Caco-2 (cell line): ENCODE results near the gene NENF. TPM values are rescaled to one million over a fixed set of nuclear protein-coding genes. Genes with fewer than 3 reads are reported as not detected.
A peak's percentile ranks its signal among the peaks of the same experiment; 100 is the strongest.

ENCODE experiments used
- BruUV-seq: library from RNA; stranded (reverse); fragments of 400-500 nt; replicated peaks from 2 replicates; lab custom pipeline; 2021; lab: Mats Ljungman, UMichigan
- CTCF ChIA-PET: fragments of 300-600 bp; sonication (Branson Sonifier 250); formaldehyde crosslinking; loops from one replicate; lab custom pipeline; 2022; ENCODE audit warnings: antibody characterized with exemption; lab: Charles Lee
- POLR2A ChIA-PET: fragments of 300-600 bp; sonication (Branson Sonifier 250); formaldehyde crosslinking; loops from one replicate; lab custom pipeline; 2022; ENCODE audit warnings: antibody characterized with exemption; lab: Charles Lee
- DNase-seq, 2 experiments: peaks; one replicate each; pipeline versions ENCODE4 v3.0.0 to v3.0.0-alpha.2; 2020 to 2022
- H3K27me3 ChIP-seq: replicated peaks from 2 replicates; pipeline ENCODE4 v1.6.0; 2011; ENCODE audit warnings: low read length; ENCODE audit not compliant: control insufficient read depth, insufficient read depth
- H3K36me3 ChIP-seq: 2 replicates; pipeline ENCODE4 v1.5.1; 2011; ENCODE audit warnings: low read length; ENCODE audit not compliant: control insufficient read depth, insufficient read depth
- H3K4me1 ChIP-seq: fragments of 250-450 bp; sonication (Bioruptor Pico); 2 replicates; pipeline ENCODE4 v1.5.1; 2020; ENCODE audit warnings: mild to moderate bottlenecking
- H3K4me3 ChIP-seq: 2 replicates; pipeline ENCODE4 v1.5.1; 2011; ENCODE audit warnings: low read depth, mild to moderate bottlenecking, control low read depth, low read length
- H3K9me3 ChIP-seq: fragments of 250-450 bp; sonication (Bioruptor Pico); 2 replicates; pipeline ENCODE4 v1.5.1; 2020; ENCODE audit warnings: mild to moderate bottlenecking, moderate library complexity
- H3K27ac Mint-ChIP-seq: one replicate; pipeline ENCODE4 v1.8.0; 2022; ENCODE audit warnings: mixed read lengths; ENCODE audit not compliant: unreplicated experiment
- H3K27me3 Mint-ChIP-seq: one replicate; pipeline ENCODE4 v1.8.0; 2022; ENCODE audit warnings: mixed read lengths; ENCODE audit not compliant: insufficient read depth, unreplicated experiment
- H3K36me3 Mint-ChIP-seq: one replicate; pipeline ENCODE4 v1.8.0; 2022; ENCODE audit warnings: mild to moderate bottlenecking, mixed read lengths; ENCODE audit not compliant: insufficient read depth, unreplicated experiment
- H3K4me1 Mint-ChIP-seq: one replicate; pipeline ENCODE4 v1.8.0; 2022; ENCODE audit warnings: low read depth, mixed read lengths; ENCODE audit not compliant: unreplicated experiment
- H3K4me3 Mint-ChIP-seq: one replicate; pipeline ENCODE4 v1.8.0; 2022; ENCODE audit warnings: mild to moderate bottlenecking, moderate library complexity, mixed read lengths; ENCODE audit not compliant: unreplicated experiment
- H3K9me3 Mint-ChIP-seq: one replicate; pipeline ENCODE4 v1.8.0; 2022; ENCODE audit warnings: mixed read lengths; ENCODE audit not compliant: unreplicated experiment
- intact Hi-C: fragments of 100-400 bp; cut with micrococcal nuclease; formaldehyde crosslinking; loops from one replicate; pipeline ENCODE4 v1.10.0; 2022; ENCODE audit not compliant: unreplicated experiment
- total RNA-seq: library from RNA; stranded (reverse); gene quantifications from 2 replicates; pipeline ENCODE4 v1.2.3, GENCODE V29; 2022
- TF ChIP-seq, protein P1 (sequence below), 2 experiments: fragments of 200-600 bp in 1 of 2; IDR thresholded peaks; 1 replicate in 1 of 2; 2 replicates in 1 of 2; pipeline versions ENCODE4 v1.5.1 to v1.8.0; 2011 to 2022; ENCODE audit warnings: antibody characterized with exemption in 1 of 2, control low read depth in 1 of 2, inconsistent platforms in 1 of 2, low read depth in 1 of 2, low read length in 1 of 2, mild to moderate bottlenecking in 1 of 2, moderate library complexity in 1 of 2; ENCODE audit not compliant: insufficient read depth in 1 of 2, severe bottlenecking in 1 of 2, unreplicated experiment in 1 of 2

Gene NENF
- total RNA-seq, 1 experiment from 2014 or later: 90.1 TPM

DNA sequence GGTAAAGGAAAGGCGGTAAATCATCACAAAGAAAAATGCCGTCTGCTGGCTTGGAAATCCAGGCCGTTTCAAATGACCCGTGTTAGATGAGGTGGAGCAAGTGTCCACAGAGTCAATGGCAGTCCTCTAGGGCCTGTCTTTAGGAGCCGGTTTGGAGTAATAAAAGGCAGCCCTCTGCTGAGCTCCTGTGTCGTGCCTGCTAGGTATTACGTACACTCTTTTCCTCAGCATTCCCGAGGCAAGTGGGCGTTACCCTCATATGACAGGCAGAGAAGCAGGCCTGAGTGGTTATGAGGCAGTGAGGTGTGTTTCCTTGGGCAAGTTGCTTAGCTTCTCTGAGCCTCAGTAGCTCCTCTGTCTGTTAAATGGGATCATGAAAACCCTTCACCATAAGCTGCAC is 7.7 kb downstream of the NENF start:
- intact Hi-C loops: no loop called here
- TF ChIP-seq, protein P1, sequence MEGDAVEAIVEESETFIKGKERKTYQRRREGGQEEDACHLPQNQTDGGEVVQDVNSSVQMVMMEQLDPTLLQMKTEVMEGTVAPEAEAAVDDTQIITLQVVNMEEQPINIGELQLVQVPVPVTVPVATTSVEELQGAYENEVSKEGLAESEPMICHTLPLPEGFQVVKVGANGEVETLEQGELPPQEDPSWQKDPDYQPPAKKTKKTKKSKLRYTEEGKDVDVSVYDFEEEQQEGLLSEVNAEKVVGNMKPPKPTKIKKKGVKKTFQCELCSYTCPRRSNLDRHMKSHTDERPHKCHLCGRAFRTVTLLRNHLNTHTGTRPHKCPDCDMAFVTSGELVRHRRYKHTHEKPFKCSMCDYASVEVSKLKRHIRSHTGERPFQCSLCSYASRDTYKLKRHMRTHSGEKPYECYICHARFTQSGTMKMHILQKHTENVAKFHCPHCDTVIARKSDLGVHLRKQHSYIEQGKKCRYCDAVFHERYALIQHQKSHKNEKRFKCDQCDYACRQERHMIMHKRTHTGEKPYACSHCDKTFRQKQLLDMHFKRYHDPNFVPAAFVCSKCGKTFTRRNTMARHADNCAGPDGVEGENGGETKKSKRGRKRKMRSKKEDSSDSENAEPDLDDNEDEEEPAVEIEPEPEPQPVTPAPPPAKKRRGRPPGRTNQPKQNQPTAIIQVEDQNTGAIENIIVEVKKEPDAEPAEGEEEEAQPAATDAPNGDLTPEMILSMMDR (IDR thresholded peaks at IDR 0.05; ENCODE audit: insufficient read depth in 1 of 2, low read depth in 1 of 2, low read length in 1 of 2, severe bottlenecking in 1 of 2, unreplicated experiment in 1 of 2): no peak
- DNase-seq: no peak
- H3K9me3 ChIP-seq: no peaks in the 10 kb centered on the region; the same call in 1 of the 2 replicates
- no peaks in the 10 kb centered on the region for H3K27me3 Mint-ChIP-seq
- POLR2A ChIA-PET: no interaction called here
- H3K27ac Mint-ChIP-seq: no peak overlapping the region
- H3K4me1 Mint-ChIP-seq: peaks cover 6% of the 10 kb centered on the region
- H3K36me3 ChIP-seq: no peaks in the 10 kb centered on the region; the same call in 1 of the 2 replicates
- H3K4me3 Mint-ChIP-seq: no peak overlapping the region
- H3K4me3 ChIP-seq: no peak overlapping the region
- no peaks in the 10 kb centered on the region for H3K4me1 ChIP-seq
- BruUV-seq: no TSS peak
- H3K27me3 ChIP-seq: no peaks in the 10 kb centered on the region
- peaks cover 4% of the 10 kb centered on the region for H3K36me3 Mint-ChIP-seq
- no peaks in the 10 kb centered on the region for H3K9me3 Mint-ChIP-seq
- CTCF ChIA-PET: no interaction called here

DNA sequence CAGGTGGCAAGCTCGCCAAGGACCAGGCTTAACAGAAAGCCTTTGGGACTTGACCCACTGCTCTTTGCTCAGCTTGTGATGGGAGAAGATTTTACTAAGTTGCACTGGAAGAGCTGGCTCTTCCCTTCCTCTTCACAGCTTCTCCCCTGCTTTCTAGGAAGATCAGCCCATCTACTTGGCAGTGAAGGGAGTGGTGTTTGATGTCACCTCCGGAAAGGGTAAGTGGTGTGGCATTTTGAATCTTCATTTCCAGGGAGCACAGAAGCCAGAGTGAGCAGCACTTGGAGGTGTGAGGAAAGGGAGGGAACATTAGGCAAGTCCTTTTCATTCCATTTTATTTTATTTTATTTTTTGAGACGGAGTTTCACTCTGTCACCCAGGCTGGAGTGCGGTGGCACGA is 9.7 kb downstream of the NENF start:
- TF ChIP-seq, protein P1 (IDR thresholded peaks at IDR 0.05; ENCODE audit: insufficient read depth in 1 of 2, low read depth in 1 of 2, low read length in 1 of 2, severe bottlenecking in 1 of 2, unreplicated experiment in 1 of 2): no peak
- H3K36me3 ChIP-seq: no peaks in the 10 kb centered on the region; the same call in 1 of the 2 replicates
- no peaks in the 10 kb centered on the region for H3K4me1 ChIP-seq
- no peak overlapping the region for H3K27ac Mint-ChIP-seq
- H3K4me1 Mint-ChIP-seq: no peaks in the 10 kb centered on the region
- ChIA-PET CTCF (no interaction called here), POLR2A (no interaction called here)
- H3K27me3 ChIP-seq: no peaks in the 10 kb centered on the region
- BruUV-seq: no TSS peak
- no peaks in the 10 kb centered on the region for H3K27me3 Mint-ChIP-seq
- peaks cover 14% of the 10 kb centered on the region for H3K36me3 Mint-ChIP-seq
- no peak for DNase-seq
- no peak overlapping the region for H3K4me3 ChIP-seq
- intact Hi-C loops: no loop called here
- no peak overlapping the region for H3K4me3 Mint-ChIP-seq
- H3K9me3 Mint-ChIP-seq: no peaks in the 10 kb centered on the region
- no peaks in the 10 kb centered on the region; the same call in 1 of the 2 replicates for H3K9me3 ChIP-seq

DNA sequence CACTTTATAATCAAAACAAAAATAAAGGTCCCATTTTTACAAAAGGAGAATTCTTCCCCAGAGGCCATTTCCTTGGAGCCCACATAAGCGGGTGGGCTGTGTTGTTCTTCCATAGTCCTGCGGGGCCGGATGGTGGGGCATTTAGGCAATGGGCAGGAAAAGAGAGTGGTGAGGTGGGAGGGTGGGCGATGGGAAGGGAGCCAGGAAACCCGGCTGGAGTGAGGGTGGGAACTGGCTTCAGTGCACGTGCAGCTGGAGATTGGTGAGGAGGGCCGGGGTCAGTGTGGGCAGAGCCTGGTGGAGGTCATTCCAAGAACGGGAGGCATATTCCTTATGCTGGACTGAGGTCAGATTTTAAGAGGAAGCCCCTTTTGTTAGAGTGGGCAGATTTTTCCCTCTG is 13.6 kb downstream of the NENF start:
- CTCF ChIA-PET: no interaction called here
- Mint-ChIP-seq H3K9me3 (no peaks in the 10 kb centered on the region), H3K4me3 (no peak overlapping the region), H3K4me1 (peaks cover 7% of the 10 kb centered on the region), H3K27me3 (no peaks in the 10 kb centered on the region), H3K27ac (no peak overlapping the region), H3K36me3 (peaks cover 19% of the 10 kb centered on the region)
- Histone ChIP-seq H3K4me1 (peaks cover 14% of the 10 kb centered on the region; the same call in 1 of the 2 replicates), H3K27me3 (no peaks in the 10 kb centered on the region), H3K9me3 (no peaks in the 10 kb centered on the region; the same call in 1 of the 2 replicates), H3K4me3 (no peak overlapping the region), H3K36me3 (no peaks in the 10 kb centered on the region; the same call in 1 of the 2 replicates)
- intact Hi-C loops: no loop called here
- TF ChIP-seq, protein P1 (IDR thresholded peaks at IDR 0.05; ENCODE audit: insufficient read depth in 1 of 2, low read depth in 1 of 2, low read length in 1 of 2, severe bottlenecking in 1 of 2, unreplicated experiment in 1 of 2): no peak
- POLR2A ChIA-PET: no interaction called here
- no TSS peak for BruUV-seq
- DNase-seq: peak in 1 of 2 experiments; percentile 21
